HepG2 (cell line): ENCODE measurements around the gene BNIP1. TPM values are rescaled to one million over a fixed set of nuclear protein-coding genes. Genes with fewer than 3 reads are reported as not detected.

Source experiments
- ARID4A ChIP-seq: sonication (generic); formaldehyde crosslinking; IDR thresholded peaks from 2 replicates; pipeline ENCODE4 v1.5.0; 2020; ENCODE audit warnings: mild to moderate bottlenecking, missing genetic modification reagents, borderline replicate concordance
- ARNT2 ChIP-seq: sonication (generic); formaldehyde crosslinking; IDR thresholded peaks from 2 replicates; pipeline ENCODE4 v1.8.0; 2022; ENCODE audit warnings: mild to moderate bottlenecking, low read depth, missing genetic modification reagents, moderate library complexity
- FOXA1 ChIP-seq, 2 experiments: fragments of 450-650 bp in 1 of 2; sonication (generic) in 1 of 2; formaldehyde crosslinking in 1 of 2; IDR thresholded peaks; 2 replicates each; pipeline versions ENCODE4 v1.4.0 to v1.6.1; 2016 to 2020; ENCODE audit warnings: missing genetic modification reagents in 1 of 2
- HDAC1 ChIP-seq: sonication (generic); formaldehyde crosslinking; IDR thresholded peaks from 2 replicates; pipeline ENCODE4 v1.5.1; 2020; ENCODE audit warnings: mild to moderate bottlenecking, missing genetic modification reagents
- HMGXB4 ChIP-seq, 2 experiments: sonication (generic) in 1 of 2; formaldehyde crosslinking in 1 of 2; IDR thresholded peaks; 2 replicates each; pipeline versions ENCODE4 v1.4.0 to v1.6.1; 2018 to 2020; ENCODE audit warnings: missing genetic modification reagents in 2 of 2, borderline replicate concordance in 1 of 2, low read depth in 1 of 2, mild to moderate bottlenecking in 1 of 2, missing biosample characterization in 1 of 2
- PATZ1 ChIP-seq: sonication (generic); formaldehyde crosslinking; IDR thresholded peaks from 2 replicates; pipeline ENCODE4 v1.4.0; 2020; ENCODE audit warnings: missing genetic modification reagents
- THAP8 ChIP-seq: sonication (generic); formaldehyde crosslinking; IDR thresholded peaks from 2 replicates; pipeline ENCODE4 v1.5.1; 2020; ENCODE audit warnings: missing genetic modification reagents, mild to moderate bottlenecking, borderline replicate concordance
- TRAFD1 ChIP-seq: sonication (generic); formaldehyde crosslinking; IDR thresholded peaks from 2 replicates; pipeline ENCODE4 v1.5.1; 2020; ENCODE audit warnings: missing genetic modification reagents, mild to moderate bottlenecking, borderline replicate concordance
- ZBTB42 ChIP-seq: sonication (generic); formaldehyde crosslinking; IDR thresholded peaks from 2 replicates; pipeline ENCODE4 v1.5.0; 2020; ENCODE audit warnings: mild to moderate bottlenecking, missing genetic modification reagents
- ZFX ChIP-seq: sonication (generic); formaldehyde crosslinking; IDR thresholded peaks from 2 replicates; pipeline ENCODE4 v1.4.0; 2020; ENCODE audit warnings: mild to moderate bottlenecking, low read depth, missing genetic modification reagents, moderate library complexity
- ZNF362 ChIP-seq: sonication (generic); formaldehyde crosslinking; IDR thresholded peaks from 2 replicates; pipeline ENCODE4 v1.4.0; 2020; ENCODE audit warnings: missing genetic modification reagents, mild to moderate bottlenecking, borderline replicate concordance
- polyA plus RNA-seq, 8 experiments: library from polyadenylated mRNA; depleted of rRNA in 3 of 8; stranded (reverse) in 7 of 8; unstranded in 1 of 8; fragments of >200 nt; fragmentation: Illumina TruSeq in 4 of 8; extraction: Trizol in 4 of 8; gene quantifications; 2 replicates each; pipeline versions ENCODE4 v1.2.1 to v1.2.3, GENCODE V29; 2011 to 2016; ENCODE audit warnings: low read depth in 4 of 8, missing spikeins in 1 of 8, mixed read lengths in 1 of 8; ENCODE audit not compliant: insufficient read depth in 1 of 8
- total RNA-seq, 5 experiments: library from RNA; depleted of rRNA; stranded (reverse); fragments of >200 nt; fragmentation: Illumina TruSeq; extraction: Trizol; gene quantifications; 2 replicates each; pipeline ENCODE4 v1.2.3, GENCODE V29; 2016; ENCODE audit warnings: low read depth in 1 of 5

BNIP1 gene
- total and polyA plus RNA-seq, 2 of the 13 experiments (the other 11 are each of a cell fraction or from before 2014, with no cell fraction given) = 13.2 to 16.9 TPM

- TF ChIP-seq PATZ1 (peak; percentile 42; the same call in 1 of the 2 replicates), ZFX (peak; percentile 65), ZNF362 (CRISPR knock-in tag) (no peak), THAP8 (CRISPR knock-in tag) (no peak), FOXA1 (IDR thresholded peaks at IDR 0.05) (no peak), FOXA1 (CRISPR knock-in tag; IDR thresholded peaks at IDR 0.05) (peak; percentile 54), ZBTB42 (CRISPR knock-in tag) (0 out of 2 replicates have a peak, but pooled peaks have one; percentile 42), HDAC1 (peak; percentile 60), ARNT2 (CRISPR knock-in tag) (no peak), HMGXB4 (CRISPR knock-in tag; IDR thresholded peaks at IDR 0.05; ENCODE audit: borderline replicate concordance in 1 of 2, low read depth in 1 of 2) (peak in 1 of 2 experiments; percentile 39; a peak in 1 of 4 replicates), ARID4A (peak; percentile 11; the same call in 1 of the 2 replicates), TRAFD1 (CRISPR knock-in tag) (0 out of 2 replicates have a peak, but pooled peaks have one; percentile 46)
Measured at GRCh38 chr5:173196133-173196952, 52.0 kb downstream of the BNIP1 start (continued).
